Spleen (tissue), 7 donors: ENCODE results near the gene GLYR1.
A peak's percentile ranks its signal among the peaks of the same experiment; 100 is the strongest.

Source experiments
- CTCF ChIP-seq, 11 experiments: fragments of 200-600 bp in 7 of 11; fragments of 450-650 bp in 4 of 11; sonication (generic) in 4 of 11; IDR thresholded peaks in 8 of 11; conservative IDR thresholded peaks in 3 of 11; 1 replicate in 7 of 11; 2 replicates in 4 of 11; pipeline versions ENCODE4 v1.4.0 to v1.8.0; 2016 to 2021; ENCODE audit warnings: antibody characterized with exemption in 11 of 11, inconsistent platforms in 4 of 11, mild to moderate bottlenecking in 1 of 11
- POLR2A ChIP-seq, 3 donors: fragments of 450-650 bp; IDR thresholded peaks; one replicate each; pipeline ENCODE4 v1.5.1; 2017; ENCODE audit warnings: antibody characterized with exemption in 3 of 3, mild to moderate bottlenecking in 1 of 3
- POLR2AphosphoS5 ChIP-seq, 3 donors: sonication (generic); formaldehyde crosslinking; IDR thresholded peaks; one replicate each; pipeline ENCODE4 v1.5.1; 2017; ENCODE audit warnings: antibody characterized with exemption in 3 of 3
- donor health status: DM: no; HTN: no; CAD: no; lungs with moderate emphysema.
- donor health status: DM: no; HTN: no; CAD: no.
- donor health status: DM: no; HTN: no; CAD: no.

GRCh38 chr16:4891886-4892216 is 44.8 kb upstream of the GLYR1 start:
- TF ChIP-seq POLR2A (IDR thresholded peaks at IDR 0.05) (no peak), CTCF (IDR thresholded peaks at IDR 0.05 in 8 of 11, conservative IDR thresholded peaks at IDR 0.05 in 3 of 11) (no peak), POLR2AphosphoS5 (IDR thresholded peaks at IDR 0.05) (peak in 2 of 3 donors; percentile 41 to 54)
